Measurements from ENCODE around the gene SORCS1.

DNA sequence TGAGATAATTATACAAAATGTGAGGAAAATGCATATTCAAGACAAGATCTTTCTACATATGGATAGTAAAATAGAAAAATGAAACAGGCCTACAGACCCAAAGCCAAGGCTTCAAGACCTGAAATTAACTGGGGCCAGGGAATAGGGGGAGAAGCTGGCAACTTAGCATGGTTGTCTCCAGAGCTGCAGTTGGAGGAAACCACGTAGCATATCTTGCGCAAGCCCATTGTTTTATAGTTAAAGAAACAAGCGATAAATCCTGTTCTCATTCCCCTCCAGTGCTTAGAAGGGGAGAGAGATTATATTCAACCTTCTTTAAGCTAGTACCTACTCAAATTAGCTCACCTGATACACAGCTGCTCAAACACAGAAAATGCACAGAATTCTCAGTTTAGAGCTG is 197.1 kb downstream of the SORCS1 start:
- TF ChIP-seq, protein P1, sequence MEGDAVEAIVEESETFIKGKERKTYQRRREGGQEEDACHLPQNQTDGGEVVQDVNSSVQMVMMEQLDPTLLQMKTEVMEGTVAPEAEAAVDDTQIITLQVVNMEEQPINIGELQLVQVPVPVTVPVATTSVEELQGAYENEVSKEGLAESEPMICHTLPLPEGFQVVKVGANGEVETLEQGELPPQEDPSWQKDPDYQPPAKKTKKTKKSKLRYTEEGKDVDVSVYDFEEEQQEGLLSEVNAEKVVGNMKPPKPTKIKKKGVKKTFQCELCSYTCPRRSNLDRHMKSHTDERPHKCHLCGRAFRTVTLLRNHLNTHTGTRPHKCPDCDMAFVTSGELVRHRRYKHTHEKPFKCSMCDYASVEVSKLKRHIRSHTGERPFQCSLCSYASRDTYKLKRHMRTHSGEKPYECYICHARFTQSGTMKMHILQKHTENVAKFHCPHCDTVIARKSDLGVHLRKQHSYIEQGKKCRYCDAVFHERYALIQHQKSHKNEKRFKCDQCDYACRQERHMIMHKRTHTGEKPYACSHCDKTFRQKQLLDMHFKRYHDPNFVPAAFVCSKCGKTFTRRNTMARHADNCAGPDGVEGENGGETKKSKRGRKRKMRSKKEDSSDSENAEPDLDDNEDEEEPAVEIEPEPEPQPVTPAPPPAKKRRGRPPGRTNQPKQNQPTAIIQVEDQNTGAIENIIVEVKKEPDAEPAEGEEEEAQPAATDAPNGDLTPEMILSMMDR (IDR thresholded peaks at IDR 0.05; ENCODE audit: insufficient read depth, low read length, poor library complexity, severe bottlenecking): no peak
- TF ChIP-seq EZH2phosphoT487 (conservative IDR thresholded peaks at IDR 0.05; ENCODE audit: low read length): no peak
